DOHH2 (cell line): Measurements from ENCODE around the gene CSRNP3.
A peak's percentile ranks its signal among the peaks of the same experiment; 100 is the strongest.
"Not testable (repeated sequence)": the region's sequence is repeated elsewhere in the genome, so short reads cannot be mapped to it uniquely, and the experiment has no call there.

ENCODE experiments used
- H3F3A ChIP-seq: fragments of 200-600 bp; sonication (generic), shearing (Covaris generic); 2 replicates; pipeline ENCODE4 v1.6.0; 2016; ENCODE audit warnings: antibody characterized with exemption, mild to moderate bottlenecking; ENCODE audit not compliant: control insufficient read depth, insufficient read depth
- H3K27ac ChIP-seq: fragments of 200-600 bp; sonication (generic); 2 replicates; pipeline ENCODE4 v1.5.1; 2014; ENCODE audit warnings: low read depth, mild to moderate bottlenecking, low read length, moderate library complexity
- H3K27me3 ChIP-seq: fragments of 200-600 bp; sonication (generic); 2 replicates; pipeline ENCODE4 v1.6.1; 2014; ENCODE audit warnings: mild to moderate bottlenecking, low read length, mixed read lengths; ENCODE audit not compliant: control insufficient read depth
- H3K36me3 ChIP-seq: fragments of 200-600 bp; sonication (generic); 2 replicates; pipeline ENCODE4 v1.6.1; 2014; ENCODE audit warnings: mild to moderate bottlenecking, low read length, moderate library complexity, mixed read lengths; ENCODE audit not compliant: control insufficient read depth
- H3K4me1 ChIP-seq: fragments of 200-600 bp; sonication (generic); 2 replicates; pipeline ENCODE4 v1.6.1; 2014; ENCODE audit warnings: mild to moderate bottlenecking, low read length, mixed read lengths; ENCODE audit not compliant: control insufficient read depth
- H3K4me2 ChIP-seq: fragments of 200-600 bp; sonication (generic); 2 replicates; pipeline ENCODE4 v1.6.0; 2014; ENCODE audit warnings: mild to moderate bottlenecking, low read length, moderate library complexity
- H3K4me3 ChIP-seq: fragments of 200-600 bp; sonication (generic); 2 replicates; pipeline ENCODE4 v1.5.1; 2014; ENCODE audit warnings: mild to moderate bottlenecking, low read length, mixed read lengths
- H3K79me2 ChIP-seq: fragments of 200-600 bp; sonication (generic); 2 replicates; pipeline ENCODE4 v1.6.1; 2014; ENCODE audit warnings: mild to moderate bottlenecking, low read length, mixed read lengths; ENCODE audit not compliant: control insufficient read depth
- H3K9me2 ChIP-seq: fragments of 200-600 bp; sonication (generic); replicated peaks from 2 replicates; pipeline ENCODE4 v1.6.1; 2014; ENCODE audit warnings: mild to moderate bottlenecking, low read length, mixed read lengths; ENCODE audit not compliant: control insufficient read depth
- H3K9me3 ChIP-seq: fragments of 200-600 bp; sonication (generic); 2 replicates; pipeline ENCODE4 v1.6.1; 2014; ENCODE audit warnings: antibody characterized with exemption, low read length, mixed read lengths; ENCODE audit not compliant: control insufficient read depth, insufficient read depth
- H4K20me1 ChIP-seq: fragments of 200-600 bp; sonication (generic); 2 replicates; pipeline ENCODE4 v1.6.0; 2014; ENCODE audit warnings: low read depth, mild to moderate bottlenecking, antibody characterized with exemption, low read length, moderate library complexity; ENCODE audit not compliant: control insufficient read depth, insufficient read depth
- EZH2phosphoT487 ChIP-seq: fragments of 200-600 bp; sonication (generic); IDR thresholded peaks from 2 replicates; pipeline ENCODE4 v1.6.1; 2017; ENCODE audit warnings: borderline replicate concordance, mild to moderate bottlenecking, antibody characterized with exemption, low read length, moderate library complexity, mixed read lengths
- TF ChIP-seq, protein P1 (sequence below): fragments of 200-600 bp; sonication (generic); IDR thresholded peaks from one replicate; pipeline ENCODE4 v1.5.1; 2014; ENCODE audit warnings: antibody characterized with exemption, mild to moderate bottlenecking, low read depth, low read length; ENCODE audit not compliant: poor library complexity, severe bottlenecking

The CSRNP3 gene

GRCh38 chr2:165584126-165584654, 114.7 kb downstream of the CSRNP3 start:
- Histone ChIP-seq H3K4me3 (no peak overlapping the region), H3K4me1 (peaks cover 51% of the 10 kb centered on the region), H3K27me3 (no peaks in the 10 kb centered on the region), H3K4me2 (no peak overlapping the region), H3F3A (peaks cover 12% of the 10 kb centered on the region), H3K27ac (no peak overlapping the region), H4K20me1 (no peaks in the 10 kb centered on the region), H3K79me2 (no peaks in the 10 kb centered on the region), H3K9me3 (peaks cover 10% of the 10 kb centered on the region), H3K9me2 (no peaks in the 10 kb centered on the region), H3K36me3 (peaks cover 11% of the 10 kb centered on the region)
- TF ChIP-seq, protein P1, sequence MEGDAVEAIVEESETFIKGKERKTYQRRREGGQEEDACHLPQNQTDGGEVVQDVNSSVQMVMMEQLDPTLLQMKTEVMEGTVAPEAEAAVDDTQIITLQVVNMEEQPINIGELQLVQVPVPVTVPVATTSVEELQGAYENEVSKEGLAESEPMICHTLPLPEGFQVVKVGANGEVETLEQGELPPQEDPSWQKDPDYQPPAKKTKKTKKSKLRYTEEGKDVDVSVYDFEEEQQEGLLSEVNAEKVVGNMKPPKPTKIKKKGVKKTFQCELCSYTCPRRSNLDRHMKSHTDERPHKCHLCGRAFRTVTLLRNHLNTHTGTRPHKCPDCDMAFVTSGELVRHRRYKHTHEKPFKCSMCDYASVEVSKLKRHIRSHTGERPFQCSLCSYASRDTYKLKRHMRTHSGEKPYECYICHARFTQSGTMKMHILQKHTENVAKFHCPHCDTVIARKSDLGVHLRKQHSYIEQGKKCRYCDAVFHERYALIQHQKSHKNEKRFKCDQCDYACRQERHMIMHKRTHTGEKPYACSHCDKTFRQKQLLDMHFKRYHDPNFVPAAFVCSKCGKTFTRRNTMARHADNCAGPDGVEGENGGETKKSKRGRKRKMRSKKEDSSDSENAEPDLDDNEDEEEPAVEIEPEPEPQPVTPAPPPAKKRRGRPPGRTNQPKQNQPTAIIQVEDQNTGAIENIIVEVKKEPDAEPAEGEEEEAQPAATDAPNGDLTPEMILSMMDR, result no peak
- TF ChIP-seq EZH2phosphoT487, result no peak

- Histone ChIP-seq H3K36me3 (peaks cover 17% of the 10 kb centered on the region), H3K27ac (peak overlapping the region; percentile 77; the same call in 1 of the 2 replicates), H3F3A (peaks cover 12% of the 10 kb centered on the region), H3K79me2 (no peaks in the 10 kb centered on the region), H3K4me2 (no peak overlapping the region), H3K27me3 (no peaks in the 10 kb centered on the region), H3K9me3 (peaks cover 23% of the 10 kb centered on the region), H3K4me3 (no peak overlapping the region), H3K9me2 (no peaks in the 10 kb centered on the region), H3K4me1 (peaks cover 51% of the 10 kb centered on the region), H4K20me1 (no peaks in the 10 kb centered on the region)
- TF ChIP-seq EZH2phosphoT487, result no peak
- TF ChIP-seq, protein P1, result no peak
Measured at GRCh38 chr2:165586019-165586418, 116.5 kb downstream of the CSRNP3 start.

DNA sequence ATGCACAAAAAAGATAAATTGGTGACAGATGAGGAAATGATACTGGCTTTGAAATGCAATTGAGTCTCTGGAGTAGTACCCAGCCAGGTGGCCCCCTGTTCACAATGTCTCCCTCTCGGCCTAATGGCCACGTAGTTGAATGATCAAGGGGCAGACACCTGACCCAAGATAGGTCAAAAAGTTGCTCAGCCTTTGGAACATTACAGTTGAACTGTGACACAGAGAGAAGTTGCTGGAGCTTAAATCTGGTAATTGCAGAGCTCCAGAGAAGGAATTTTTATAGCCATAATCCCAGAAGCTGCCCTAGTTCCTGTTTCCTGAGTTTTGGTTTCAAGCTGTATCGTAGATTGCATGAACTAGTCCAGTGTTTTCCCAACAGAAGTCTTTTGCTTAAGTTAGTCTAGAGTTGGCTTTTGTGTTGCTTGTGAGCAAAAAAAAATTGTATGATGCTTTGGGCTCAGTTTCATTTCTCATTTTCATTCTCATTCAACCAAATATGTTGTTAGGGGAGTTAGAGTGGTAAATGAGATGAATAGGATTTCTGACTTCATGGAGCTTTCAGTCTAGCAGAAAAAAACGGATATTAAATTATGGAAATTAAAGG, 117.9 kb downstream of the CSRNP3 start:
- H3K79me2 ChIP-seq, result no peaks in the 10 kb centered on the region
- H3K4me3 ChIP-seq, result peak overlapping the region; percentile 21
- peaks cover 51% of the 10 kb centered on the region for H3K4me1 ChIP-seq
- peak overlapping the region; percentile 77 for H3K27ac ChIP-seq
- TF ChIP-seq, protein P1, result no peak
- no peak for TF ChIP-seq EZH2phosphoT487
- H3K9me2 ChIP-seq, result no peaks in the 10 kb centered on the region
- peaks cover 37% of the 10 kb centered on the region for H3K9me3 ChIP-seq
- peaks cover 22% of the 10 kb centered on the region for H3K36me3 ChIP-seq
- peaks cover 12% of the 10 kb centered on the region for H3F3A ChIP-seq
- H4K20me1 ChIP-seq, result no peaks in the 10 kb centered on the region
- H3K4me2 ChIP-seq, result peak overlapping the region; percentile 43
- H3K27me3 ChIP-seq, result no peaks in the 10 kb centered on the region

DNA sequence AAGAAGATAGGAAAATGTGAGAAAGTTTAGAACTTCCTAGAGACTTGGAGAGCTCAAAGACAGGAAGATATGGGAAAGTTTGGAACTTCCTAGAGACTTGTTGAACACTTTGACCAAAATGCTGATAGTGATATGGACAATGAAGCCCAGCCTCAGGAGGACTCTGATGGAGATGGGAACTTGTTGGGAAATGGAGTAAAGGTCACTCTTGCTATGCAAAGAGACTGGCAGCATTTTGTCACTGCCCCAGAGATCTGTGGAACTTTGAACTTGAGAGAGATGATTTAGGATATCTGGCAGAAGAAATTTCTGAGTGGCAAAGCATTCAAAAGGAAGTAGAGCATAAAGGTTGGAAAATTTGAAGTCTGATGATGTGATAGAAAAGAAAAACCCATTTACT, 121.5 kb downstream of the CSRNP3 start:
- not testable (repeated sequence) for H3K9me2 ChIP-seq, H3K79me2 ChIP-seq, H3K27me3 ChIP-seq, H4K20me1 ChIP-seq, H3K27ac ChIP-seq, H3K4me2 ChIP-seq, H3K4me3 ChIP-seq
- Histone ChIP-seq H3F3A (peaks cover 14% of the 10 kb centered on the region), H3K36me3 (peaks cover 25% of the 10 kb centered on the region), H3K9me3 (peaks cover 42% of the 10 kb centered on the region), H3K4me1 (peaks cover 55% of the 10 kb centered on the region)
